ENCODE measurements around the gene GJB1. TPM values are rescaled to one million over a fixed set of nuclear protein-coding genes. Genes with fewer than 3 reads are reported as not detected.

The GJB1 gene
- total RNA-seq, 1 experiment from 2014 or later, result not detected

- Mint-ChIP-seq H3K9me3 (peaks cover 58 to 67% of the 10 kb centered on the region in 2 experiments), H3K27ac (no peak overlapping the region), H3K36me3 (ENCODE audit: insufficient read depth in 1 of 3, low read depth in 3 of 3) (peaks cover 11% of the 10 kb centered on the region in 3 experiments), H3K27me3 (ENCODE audit: low read depth) (peaks cover 2% of the 10 kb centered on the region), H3K4me1 (peaks cover 2% of the 10 kb centered on the region in 2 experiments; a peak in 2 of 4 replicates), H3K4me3 (no peak overlapping the region; a peak in 1 of 5 replicates)
- no peak for TF ChIP-seq CTCF (conservative IDR thresholded peaks at IDR 0.05)
- Histone ChIP-seq H3K4ac (ENCODE audit: low read depth, low read length) (no peak overlapping the region), H3K27me3 (ENCODE audit: insufficient read depth, low read length) (no peaks in the 10 kb centered on the region), H2AK5ac (ENCODE audit: insufficient read length, low read length) (no peak overlapping the region), H3K27ac (ENCODE audit: insufficient read length, low read depth, low read length) (no peak overlapping the region), H2BK12ac (ENCODE audit: insufficient read length, low read depth, low read length) (no peak overlapping the region), H3K4me1 (ENCODE audit: insufficient read depth, low read length) (no peaks in the 10 kb centered on the region), H4K91ac (ENCODE audit: insufficient read length, low read depth, low read length) (no peak overlapping the region), H3K23ac (ENCODE audit: insufficient read length, low read depth, low read length) (no peak overlapping the region), H2BK20ac (ENCODE audit: low read depth, low read length, poor library complexity, severe bottlenecking) (no peak overlapping the region), H3K9ac (ENCODE audit: extremely low read depth, insufficient read length, low read length) (no peak overlapping the region), H3K18ac (ENCODE audit: insufficient read length, low read depth, low read length) (no peak overlapping the region), H3K56ac (ENCODE audit: insufficient read length, low read depth, low read length) (no peak overlapping the region), H3K4me2 (ENCODE audit: insufficient read depth, insufficient read length, low read length) (no peak overlapping the region), H4K20me1 (ENCODE audit: control insufficient read depth, insufficient read depth, insufficient read length) (no peaks in the 10 kb centered on the region), H2BK15ac (ENCODE audit: low read depth, low read length) (no peak overlapping the region), H3K14ac (ENCODE audit: insufficient read depth, low read length) (no peak overlapping the region), H2AFZ (ENCODE audit: low read length) (no peak overlapping the region), H3T11ph (ENCODE audit: low read length) (no peak overlapping the region), H4K8ac (replicated peaks; ENCODE audit: insufficient read length, low read depth, low read length) (no peak overlapping the region), H3K9me3 (ENCODE audit: control insufficient read depth, low read depth, low read length) (peaks cover 29% of the 10 kb centered on the region), H3K79me1 (ENCODE audit: insufficient read depth, low read depth, low read length, poor library complexity, severe bottlenecking) (no peaks in the 10 kb centered on the region), H2BK5ac (ENCODE audit: insufficient read length, low read length) (no peak overlapping the region), H4K5ac (ENCODE audit: insufficient read length, low read depth, low read length) (no peak overlapping the region), H3K79me2 (ENCODE audit: insufficient read depth, low read length) (no peaks in the 10 kb centered on the region), H3K23me2 (ENCODE audit: insufficient read length, low read depth, low read length, poor library complexity, severe bottlenecking) (peaks cover 5% of the 10 kb centered on the region), H2BK120ac (ENCODE audit: low read depth, low read length, poor library complexity, severe bottlenecking) (no peak overlapping the region)
- no CpG with 5 or more reads among the region's 3 CpGs for WGBS (ENCODE audit: extremely low coverage, insufficient read length, low lambda C conversion rate)
- no peak for DNase-seq
Observed at GRCh38 chrX:71177327-71177726, 45.7 kb upstream of the GJB1 start.

Data from H9 (cell line).